B cell (primary cell): Measurements from ENCODE around the gene ATP8A1.

Source experiments
- CTCF ChIP-seq: fragments of 200-600 bp; IDR thresholded peaks from one replicate; pipeline ENCODE4 v1.8.0; 2022; ENCODE audit warnings: antibody characterized with exemption, mild to moderate bottlenecking
- EZH2 ChIP-seq: IDR thresholded peaks from 2 replicates; pipeline ENCODE4 v1.6.1; 2012; ENCODE audit warnings: borderline replicate concordance, low read depth, mild to moderate bottlenecking, moderate library complexity, low read length; ENCODE audit not compliant: insufficient read depth, poor library complexity, severe bottlenecking

- TF ChIP-seq CTCF = no peak
- no peak for TF ChIP-seq EZH2
These were observed 28.8 kb downstream of the ATP8A1 start for GRCh38 chr4:42627885-42628646.
